22Rv1 (cell line): ENCODE measurements around the gene HEPACAM2.

Experiments used
- H3K27ac ChIP-seq: fragments of 450-650 bp; 2 replicates; pipeline ENCODE4 v1.5.1; 2017
- CTCF ChIP-seq: fragments of 450-650 bp; IDR thresholded peaks from 2 replicates; pipeline ENCODE4 v1.5.1; 2017; ENCODE audit warnings: mild to moderate bottlenecking
- ZFX ChIP-seq: fragments of 450-650 bp; IDR thresholded peaks from 2 replicates; pipeline ENCODE4 v1.6.1; 2017; ENCODE audit warnings: antibody characterized with exemption, borderline replicate concordance

HEPACAM2 gene

GRCh38 chr7:93138576-93138975 lies 87.7 kb downstream of the HEPACAM2 start:
- no peak for TF ChIP-seq ZFX
- TF ChIP-seq CTCF, result no peak
- no peak overlapping the region for H3K27ac ChIP-seq
